ENCODE data around the gene REC8. TPM values are rescaled to one million over a fixed set of nuclear protein-coding genes. Genes with fewer than 3 reads are reported as not detected.
A peak's percentile ranks its signal among the peaks of the same experiment; 100 is the strongest.

REC8 gene
- total and polyA plus RNA-seq, 2 of the 13 experiments (the other 11 are each of a cell fraction or from before 2014, with no cell fraction given) = 3.4 to 14.7 TPM

DNA sequence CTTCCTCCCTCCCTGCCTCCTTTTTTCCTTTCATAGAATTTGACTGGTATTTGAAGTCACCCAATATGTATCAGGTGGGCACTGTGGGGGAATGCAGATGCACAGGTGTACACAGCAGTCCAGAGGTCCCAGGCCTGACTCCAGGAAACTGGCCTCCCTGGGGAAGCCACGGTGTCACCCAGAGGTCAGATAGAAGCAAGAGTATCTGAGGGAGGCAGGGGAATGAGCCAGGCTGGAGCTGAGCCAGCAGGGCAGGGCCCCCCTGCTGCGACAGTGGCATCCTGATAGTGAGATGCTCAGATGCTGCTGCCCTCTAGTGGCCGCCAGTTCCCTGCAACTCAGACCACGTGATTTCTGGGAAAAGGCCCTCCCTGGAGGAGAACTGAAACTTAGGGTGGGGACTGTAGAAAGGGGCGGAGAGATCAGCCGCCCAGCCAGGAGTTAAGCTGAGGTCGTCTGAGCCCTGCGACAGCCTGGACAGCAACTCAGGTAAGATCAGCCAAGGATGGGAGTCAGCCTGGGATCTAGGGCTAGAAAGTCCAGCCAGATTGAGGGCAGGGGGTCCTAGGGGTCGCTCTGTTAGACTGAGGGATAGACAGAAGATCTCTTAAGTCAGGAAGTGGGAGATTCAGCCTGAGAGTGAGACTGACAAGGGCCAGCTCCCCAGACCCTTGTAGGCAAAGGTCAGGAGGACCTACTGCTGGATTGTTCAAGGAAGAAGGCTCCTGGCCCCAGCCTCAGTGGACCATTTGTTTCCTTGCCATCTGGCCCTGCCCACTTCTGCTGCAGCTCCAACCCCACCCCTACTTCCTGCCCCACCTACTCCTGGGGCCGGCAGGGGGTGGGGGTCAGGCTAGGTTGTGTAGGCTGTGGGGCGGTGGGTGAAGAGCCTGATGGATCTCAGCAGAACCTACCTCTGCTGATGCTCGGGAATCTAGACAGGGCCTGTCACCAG lies 10.8 kb upstream of the REC8 start, which contains the start of gene IRF9 (continued):
- TF ChIP-seq, protein P1, sequence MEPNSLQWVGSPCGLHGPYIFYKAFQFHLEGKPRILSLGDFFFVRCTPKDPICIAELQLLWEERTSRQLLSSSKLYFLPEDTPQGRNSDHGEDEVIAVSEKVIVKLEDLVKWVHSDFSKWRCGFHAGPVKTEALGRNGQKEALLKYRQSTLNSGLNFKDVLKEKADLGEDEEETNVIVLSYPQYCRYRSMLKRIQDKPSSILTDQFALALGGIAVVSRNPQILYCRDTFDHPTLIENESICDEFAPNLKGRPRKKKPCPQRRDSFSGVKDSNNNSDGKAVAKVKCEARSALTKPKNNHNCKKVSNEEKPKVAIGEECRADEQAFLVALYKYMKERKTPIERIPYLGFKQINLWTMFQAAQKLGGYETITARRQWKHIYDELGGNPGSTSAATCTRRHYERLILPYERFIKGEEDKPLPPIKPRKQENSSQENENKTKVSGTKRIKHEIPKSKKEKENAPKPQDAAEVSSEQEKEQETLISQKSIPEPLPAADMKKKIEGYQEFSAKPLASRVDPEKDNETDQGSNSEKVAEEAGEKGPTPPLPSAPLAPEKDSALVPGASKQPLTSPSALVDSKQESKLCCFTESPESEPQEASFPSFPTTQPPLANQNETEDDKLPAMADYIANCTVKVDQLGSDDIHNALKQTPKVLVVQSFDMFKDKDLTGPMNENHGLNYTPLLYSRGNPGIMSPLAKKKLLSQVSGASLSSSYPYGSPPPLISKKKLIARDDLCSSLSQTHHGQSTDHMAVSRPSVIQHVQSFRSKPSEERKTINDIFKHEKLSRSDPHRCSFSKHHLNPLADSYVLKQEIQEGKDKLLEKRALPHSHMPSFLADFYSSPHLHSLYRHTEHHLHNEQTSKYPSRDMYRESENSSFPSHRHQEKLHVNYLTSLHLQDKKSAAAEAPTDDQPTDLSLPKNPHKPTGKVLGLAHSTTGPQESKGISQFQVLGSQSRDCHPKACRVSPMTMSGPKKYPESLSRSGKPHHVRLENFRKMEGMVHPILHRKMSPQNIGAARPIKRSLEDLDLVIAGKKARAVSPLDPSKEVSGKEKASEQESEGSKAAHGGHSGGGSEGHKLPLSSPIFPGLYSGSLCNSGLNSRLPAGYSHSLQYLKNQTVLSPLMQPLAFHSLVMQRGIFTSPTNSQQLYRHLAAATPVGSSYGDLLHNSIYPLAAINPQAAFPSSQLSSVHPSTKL (CRISPR knock-in tag; IDR thresholded peaks at IDR 0.05) = peak; percentile 94
- TF ChIP-seq ZNF780A (CRISPR knock-in tag; IDR thresholded peaks at IDR 0.05) (peak; percentile 91; the same call in 1 of the 2 replicates), WIZ (CRISPR knock-in tag; IDR thresholded peaks at IDR 0.05) (peak; percentile 83; the same call in 1 of the 2 replicates), ZNF749 (CRISPR knock-in tag; IDR thresholded peaks at IDR 0.05; ENCODE audit: borderline replicate concordance) (peak; percentile 99), ZNF672 (CRISPR knock-in tag; IDR thresholded peaks at IDR 0.05) (no peak), SNRNP70 (IDR thresholded peaks at IDR 0.05; ENCODE audit: low read depth, low read length) (no peak), KDM5B (CRISPR knock-in tag; IDR thresholded peaks at IDR 0.05; ENCODE audit: borderline replicate concordance) (peak; percentile 97), GTF2F1 (IDR thresholded peaks at IDR 0.05; ENCODE audit: low read length) (peak; percentile 91; the same call in 1 of the 2 replicates), KLF16 (CRISPR knock-in tag; IDR thresholded peaks at IDR 0.05) (peak in 1 of 2 experiments; percentile 100; a peak in 2 of 4 replicates), ZNF12 (CRISPR knock-in tag; IDR thresholded peaks at IDR 0.05) (peak; percentile 70; the same call in 1 of the 2 replicates), SP5 (CRISPR knock-in tag; IDR thresholded peaks at IDR 0.05; ENCODE audit: borderline replicate concordance, low read depth) (peak; percentile 97), ZNF7 (CRISPR knock-in tag; IDR thresholded peaks at IDR 0.05) (peak; percentile 91), ZFP41 (CRISPR knock-in tag; IDR thresholded peaks at IDR 0.05; ENCODE audit: borderline replicate concordance) (peak; percentile 80; the same call in 1 of the 2 replicates), MIER3 (CRISPR knock-in tag; IDR thresholded peaks at IDR 0.05; ENCODE audit: borderline replicate concordance) (peak; percentile 100), SCMH1 (CRISPR knock-in tag; IDR thresholded peaks at IDR 0.05; ENCODE audit: borderline replicate concordance) (no peak), ZNF569 (CRISPR knock-in tag; IDR thresholded peaks at IDR 0.05; ENCODE audit: borderline replicate concordance) (peak; percentile 95; the same call in 1 of the 2 replicates), SP4 (CRISPR knock-in tag; IDR thresholded peaks at IDR 0.05) (peak; percentile 97), HCFC1 (IDR thresholded peaks at IDR 0.05; ENCODE audit: low read depth, low read length) (peak; percentile 53; the same call in 1 of the 2 replicates), KDM5A (IDR thresholded peaks at IDR 0.05; ENCODE audit: borderline replicate concordance, low read length) (peak; percentile 58; the same call in 1 of the 2 replicates), ZNF550 (CRISPR knock-in tag; IDR thresholded peaks at IDR 0.05; ENCODE audit: borderline replicate concordance) (peak; percentile 99), ZNF678 (CRISPR knock-in tag; IDR thresholded peaks at IDR 0.05) (no peak), MTA3 (CRISPR knock-in tag; IDR thresholded peaks at IDR 0.05) (no peak), IKZF4 (CRISPR knock-in tag; IDR thresholded peaks at IDR 0.05; ENCODE audit: borderline replicate concordance, low read depth, not compliant biosample characterization) (peak; percentile 71), KLF9 (CRISPR knock-in tag; IDR thresholded peaks at IDR 0.05; ENCODE audit: low read depth) (peak; percentile 98), CBX1 (IDR thresholded peaks at IDR 0.05; ENCODE audit: low read depth) (peak; percentile 95)
- TF ChIP-seq, protein P2, sequence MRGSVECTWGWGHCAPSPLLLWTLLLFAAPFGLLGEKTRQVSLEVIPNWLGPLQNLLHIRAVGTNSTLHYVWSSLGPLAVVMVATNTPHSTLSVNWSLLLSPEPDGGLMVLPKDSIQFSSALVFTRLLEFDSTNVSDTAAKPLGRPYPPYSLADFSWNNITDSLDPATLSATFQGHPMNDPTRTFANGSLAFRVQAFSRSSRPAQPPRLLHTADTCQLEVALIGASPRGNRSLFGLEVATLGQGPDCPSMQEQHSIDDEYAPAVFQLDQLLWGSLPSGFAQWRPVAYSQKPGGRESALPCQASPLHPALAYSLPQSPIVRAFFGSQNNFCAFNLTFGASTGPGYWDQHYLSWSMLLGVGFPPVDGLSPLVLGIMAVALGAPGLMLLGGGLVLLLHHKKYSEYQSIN (CRISPR knock-in tag; IDR thresholded peaks at IDR 0.05; ENCODE audit: borderline replicate concordance) = no peak

Measured in HepG2 (cell line).